T-helper 2 cell (primary cell): ENCODE results near the gene C10orf90.

ENCODE experiments used
- DNase-seq, 5 experiments: peaks; one replicate each; pipeline versions ENCODE4 v3.0.0 to v3.0.0-alpha.2; 2012 to 2022
- total RNA-seq, 2 donors: gene quantifications; one replicate each; lab custom pipeline; 2026; lab: John Stamatoyannopoulos, UW

C10orf90 gene
- 0 reads per million in 2 donors for total RNA-seq

- DNase-seq, result no peak
Measured at GRCh38 chr10:126670056-126670894, at the start of gene C10orf90. Gene C10orf90 (minus strand): TSS chr10:126670693. CDS start chr10:126670480, 213 bp downstream.

- DNase-seq, result no peak
Measured at GRCh38 chr10:126716366-126716765, 45.9 kb upstream of the C10orf90 start.

- DNase-seq, result no peak
Measured at GRCh38 chr10:126713594-126713993, 43.1 kb upstream of the C10orf90 start.

- no peak for DNase-seq
Measured at GRCh38 chr10:126712681-126713080, 42.2 kb upstream of the C10orf90 start.

- no peak for DNase-seq
Measured at GRCh38 chr10:126705951-126706565, 35.6 kb upstream of the C10orf90 start.

- DNase-seq, result no peak
Measured at GRCh38 chr10:126705131-126705530, 34.6 kb upstream of the C10orf90 start.

- DNase-seq, result no peak
Measured at GRCh38 chr10:126704649-126705048, 34.2 kb upstream of the C10orf90 start.

GRCh38 chr10:126702181-126702580 is 31.7 kb upstream of the C10orf90 start:
- DNase-seq, result no peak

- no peak for DNase-seq
Measured at GRCh38 chr10:126701526-126701925, 31.0 kb upstream of the C10orf90 start.

- DNase-seq, result no peak
Measured at GRCh38 chr10:126696684-126697083, 26.2 kb upstream of the C10orf90 start.

- no peak for DNase-seq
Measured at GRCh38 chr10:126691456-126691855, 21.0 kb upstream of the C10orf90 start.

GRCh38 chr10:126690534-126690933 is 20.0 kb upstream of the C10orf90 start:
- no peak for DNase-seq

GRCh38 chr10:126689461-126689994 is 19.0 kb upstream of the C10orf90 start:
- DNase-seq, result no peak

- no peak for DNase-seq
Measured at GRCh38 chr10:126687121-126687606, 16.7 kb upstream of the C10orf90 start.

- DNase-seq, result no peak
Measured at GRCh38 chr10:126686719-126687118, 16.2 kb upstream of the C10orf90 start.

- DNase-seq, result no peak
Measured at GRCh38 chr10:126686268-126686667, 15.8 kb upstream of the C10orf90 start.

GRCh38 chr10:126685756-126686155 is 15.3 kb upstream of the C10orf90 start:
- no peak for DNase-seq

GRCh38 chr10:126684171-126684745 is 13.8 kb upstream of the C10orf90 start:
- DNase-seq, result no peak

GRCh38 chr10:126683466-126683865 is 13.0 kb upstream of the C10orf90 start:
- DNase-seq, result no peak

- DNase-seq, result no peak
Measured at GRCh38 chr10:126675656-126676438, 5.4 kb upstream of the C10orf90 start.

- DNase-seq, result no peak
Measured at GRCh38 chr10:126674741-126675515, 4.4 kb upstream of the C10orf90 start.

- DNase-seq, result no peak
Measured at GRCh38 chr10:126673565-126673964, 3.1 kb upstream of the C10orf90 start.
